SK-N-SH treated with all-trans-retinoic acid at 6 μM for 48 hours (cell line): ENCODE results near the gene CEP131.

ENCODE experiments used
- ARNTL ChIP-seq: fragments of 450-650 bp; formaldehyde crosslinking; IDR thresholded peaks from 2 replicates; pipeline ENCODE4 v1.5.0; 2020; ENCODE audit warnings: low read depth, mild to moderate bottlenecking, moderate library complexity, borderline replicate concordance
- TOX ChIP-seq: fragments of 250-450 bp; sonication (Bioruptor Pico); IDR thresholded peaks from 2 replicates; pipeline ENCODE4 v1.8.0; 2021; ENCODE audit warnings: mild to moderate bottlenecking, moderate library complexity, borderline replicate concordance
- TF ChIP-seq, protein P1 (sequence below): fragments of 250-450 bp; sonication (Bioruptor Pico); IDR thresholded peaks from 2 replicates; pipeline ENCODE4 v1.8.0; 2020; ENCODE audit warnings: mild to moderate bottlenecking, moderate library complexity, borderline replicate concordance
- TF ChIP-seq, protein P2 (sequence below): fragments of 250-450 bp; sonication (Bioruptor Pico); IDR thresholded peaks from 2 replicates; pipeline ENCODE4 v1.5.1; 2020; ENCODE audit warnings: low read depth, mild to moderate bottlenecking, moderate library complexity
- TF ChIP-seq, protein P3 (sequence below): fragments of 250-450 bp; sonication (Bioruptor Pico); IDR thresholded peaks from 2 replicates; pipeline ENCODE4 v1.8.0; 2021; ENCODE audit warnings: low read depth, mild to moderate bottlenecking, moderate library complexity, borderline replicate concordance

- TF ChIP-seq, protein P1, sequence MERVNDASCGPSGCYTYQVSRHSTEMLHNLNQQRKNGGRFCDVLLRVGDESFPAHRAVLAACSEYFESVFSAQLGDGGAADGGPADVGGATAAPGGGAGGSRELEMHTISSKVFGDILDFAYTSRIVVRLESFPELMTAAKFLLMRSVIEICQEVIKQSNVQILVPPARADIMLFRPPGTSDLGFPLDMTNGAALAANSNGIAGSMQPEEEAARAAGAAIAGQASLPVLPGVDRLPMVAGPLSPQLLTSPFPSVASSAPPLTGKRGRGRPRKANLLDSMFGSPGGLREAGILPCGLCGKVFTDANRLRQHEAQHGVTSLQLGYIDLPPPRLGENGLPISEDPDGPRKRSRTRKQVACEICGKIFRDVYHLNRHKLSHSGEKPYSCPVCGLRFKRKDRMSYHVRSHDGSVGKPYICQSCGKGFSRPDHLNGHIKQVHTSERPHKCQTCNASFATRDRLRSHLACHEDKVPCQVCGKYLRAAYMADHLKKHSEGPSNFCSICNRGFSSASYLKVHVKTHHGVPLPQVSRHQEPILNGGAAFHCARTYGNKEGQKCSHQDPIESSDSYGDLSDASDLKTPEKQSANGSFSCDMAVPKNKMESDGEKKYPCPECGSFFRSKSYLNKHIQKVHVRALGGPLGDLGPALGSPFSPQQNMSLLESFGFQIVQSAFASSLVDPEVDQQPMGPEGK (CRISPR knock-in tag), result no peak
- no peak for TF ChIP-seq TOX (CRISPR knock-in tag)
- TF ChIP-seq, protein P2, sequence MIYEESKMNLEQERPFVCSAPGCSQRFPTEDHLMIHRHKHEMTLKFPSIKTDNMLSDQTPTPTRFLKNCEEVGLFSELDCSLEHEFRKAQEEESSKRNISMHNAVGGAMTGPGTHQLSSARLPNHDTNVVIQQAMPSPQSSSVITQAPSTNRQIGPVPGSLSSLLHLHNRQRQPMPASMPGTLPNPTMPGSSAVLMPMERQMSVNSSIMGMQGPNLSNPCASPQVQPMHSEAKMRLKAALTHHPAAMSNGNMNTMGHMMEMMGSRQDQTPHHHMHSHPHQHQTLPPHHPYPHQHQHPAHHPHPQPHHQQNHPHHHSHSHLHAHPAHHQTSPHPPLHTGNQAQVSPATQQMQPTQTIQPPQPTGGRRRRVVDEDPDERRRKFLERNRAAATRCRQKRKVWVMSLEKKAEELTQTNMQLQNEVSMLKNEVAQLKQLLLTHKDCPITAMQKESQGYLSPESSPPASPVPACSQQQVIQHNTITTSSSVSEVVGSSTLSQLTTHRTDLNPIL, result no peak
- TF ChIP-seq, protein P3, sequence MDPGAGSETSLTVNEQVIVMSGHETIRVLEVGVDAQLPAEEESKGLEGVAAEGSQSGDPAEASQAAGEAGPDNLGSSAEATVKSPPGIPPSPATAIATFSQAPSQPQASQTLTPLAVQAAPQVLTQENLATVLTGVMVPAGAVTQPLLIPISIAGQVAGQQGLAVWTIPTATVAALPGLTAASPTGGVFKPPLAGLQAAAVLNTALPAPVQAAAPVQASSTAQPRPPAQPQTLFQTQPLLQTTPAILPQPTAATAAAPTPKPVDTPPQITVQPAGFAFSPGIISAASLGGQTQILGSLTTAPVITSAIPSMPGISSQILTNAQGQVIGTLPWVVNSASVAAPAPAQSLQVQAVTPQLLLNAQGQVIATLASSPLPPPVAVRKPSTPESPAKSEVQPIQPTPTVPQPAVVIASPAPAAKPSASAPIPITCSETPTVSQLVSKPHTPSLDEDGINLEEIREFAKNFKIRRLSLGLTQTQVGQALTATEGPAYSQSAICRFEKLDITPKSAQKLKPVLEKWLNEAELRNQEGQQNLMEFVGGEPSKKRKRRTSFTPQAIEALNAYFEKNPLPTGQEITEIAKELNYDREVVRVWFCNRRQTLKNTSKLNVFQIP (CRISPR knock-in tag), result no peak
- TF ChIP-seq ARNTL (CRISPR knock-in tag), result no peak
Observed at GRCh38 chr17:81197831-81198490, 24.8 kb downstream of the CEP131 start.
